Renal pelvis (tissue), 4 donors: ENCODE results near the gene CKAP5. TPM values are rescaled to one million over a fixed set of nuclear protein-coding genes. Genes with fewer than 3 reads are reported as not detected.

Experiments used
- DNase-seq: peaks from one replicate; pipeline ENCODE4 v3.0.0-alpha.2; 2013
- polyA plus RNA-seq, 3 donors: library from polyadenylated mRNA; unstranded; fragments of 120-200 nt; gene quantifications; one replicate each; pipeline ENCODE4 v1.2.1, GENCODE V29; 2013; ENCODE audit not compliant: insufficient read length in 3 of 3

CKAP5 gene
- polyA plus RNA-seq, 3 donors, result 90.8 to 104 (median 93.8) TPM

- no peak for DNase-seq
These were observed 69.2 kb downstream of the CKAP5 start for GRCh38 chr11:46776878-46777277.

DNA sequence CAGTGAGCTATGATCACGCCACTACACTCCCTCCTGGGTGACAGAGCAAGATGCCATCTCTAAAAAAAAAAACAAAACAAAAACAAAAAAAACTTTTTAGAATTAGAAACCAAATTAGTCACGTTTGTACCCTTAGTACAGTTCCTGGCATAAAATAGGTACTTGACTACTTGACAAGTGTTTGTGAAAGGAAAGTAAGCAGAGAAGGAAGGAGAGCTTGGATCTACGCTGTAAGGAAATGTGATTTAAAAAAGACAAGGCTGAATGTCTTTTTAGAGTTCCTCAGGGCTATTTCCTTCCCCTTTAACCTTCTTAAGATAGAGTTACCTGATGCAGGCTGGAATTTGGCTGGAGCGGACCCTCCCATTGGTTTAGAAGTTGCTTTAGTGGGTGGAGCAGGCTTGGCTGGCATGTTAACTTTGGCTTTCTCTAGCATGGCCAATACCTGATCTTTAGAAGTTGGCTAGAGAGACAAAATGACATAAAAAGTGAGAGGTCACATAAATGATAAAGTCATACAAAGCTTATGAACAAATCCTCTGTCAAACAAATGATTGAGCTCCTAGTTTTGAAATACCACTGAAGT, 76.4 kb downstream of the CKAP5 start:
- DNase-seq, result no peak

DNA sequence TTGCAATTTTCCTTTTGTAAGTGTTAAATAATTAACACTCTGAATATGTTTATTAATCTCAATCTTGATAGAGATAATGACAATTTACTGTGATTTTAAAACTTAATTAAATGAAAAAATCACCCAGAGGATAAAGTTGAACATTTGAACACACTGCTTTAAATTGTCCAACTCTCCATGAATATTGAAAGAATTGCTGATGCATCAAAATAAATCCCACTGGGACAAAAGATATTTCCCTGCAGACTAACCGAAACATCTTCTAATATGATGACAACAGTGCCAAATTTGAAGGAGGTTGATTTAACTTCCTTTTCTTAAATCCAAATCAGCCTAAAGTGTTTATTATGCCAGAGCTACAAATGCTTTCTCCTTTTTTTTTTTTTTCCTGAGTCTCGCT, 79.4 kb downstream of the CKAP5 start:
- no peak for DNase-seq

DNA sequence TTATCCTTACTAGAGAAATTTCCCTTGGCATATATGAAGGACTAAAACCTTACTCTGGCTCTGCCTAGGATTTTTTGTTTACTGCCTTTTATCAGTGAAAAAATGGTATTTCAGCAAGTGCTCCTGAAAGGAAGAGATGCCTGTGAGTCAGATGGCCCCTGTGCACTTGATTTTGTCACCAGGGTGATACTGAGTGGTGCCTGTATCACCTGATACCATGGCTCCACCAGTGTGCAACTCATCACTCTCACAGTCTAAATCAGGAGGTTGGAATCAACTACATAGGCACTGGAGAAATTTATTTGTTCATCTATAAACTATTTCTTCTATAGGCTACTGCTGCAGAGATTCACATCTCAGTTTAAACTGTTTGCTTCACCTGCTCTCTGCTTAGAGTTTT, 83.8 kb downstream of the CKAP5 start:
- DNase-seq, result no peak

DNA sequence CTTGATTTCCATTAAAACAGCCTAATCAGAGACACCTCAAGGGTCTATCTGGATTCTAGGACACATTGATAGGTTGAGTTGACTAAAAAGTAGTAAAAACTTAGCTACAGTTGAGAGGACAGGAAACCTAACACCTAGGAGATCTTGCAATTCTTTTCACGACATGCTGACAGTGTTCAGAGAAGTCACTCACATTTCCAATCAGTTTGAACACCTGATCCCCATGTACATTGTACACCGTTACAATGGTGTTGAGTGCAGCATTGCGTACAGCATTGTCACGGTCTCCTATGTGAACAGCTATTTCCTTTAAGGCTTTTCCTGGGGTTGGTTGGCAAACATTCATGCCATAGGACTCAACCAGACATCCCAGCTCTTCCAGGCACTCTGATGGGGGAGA, 84.3 kb downstream of the CKAP5 start:
- DNase-seq, result no peak

DNA sequence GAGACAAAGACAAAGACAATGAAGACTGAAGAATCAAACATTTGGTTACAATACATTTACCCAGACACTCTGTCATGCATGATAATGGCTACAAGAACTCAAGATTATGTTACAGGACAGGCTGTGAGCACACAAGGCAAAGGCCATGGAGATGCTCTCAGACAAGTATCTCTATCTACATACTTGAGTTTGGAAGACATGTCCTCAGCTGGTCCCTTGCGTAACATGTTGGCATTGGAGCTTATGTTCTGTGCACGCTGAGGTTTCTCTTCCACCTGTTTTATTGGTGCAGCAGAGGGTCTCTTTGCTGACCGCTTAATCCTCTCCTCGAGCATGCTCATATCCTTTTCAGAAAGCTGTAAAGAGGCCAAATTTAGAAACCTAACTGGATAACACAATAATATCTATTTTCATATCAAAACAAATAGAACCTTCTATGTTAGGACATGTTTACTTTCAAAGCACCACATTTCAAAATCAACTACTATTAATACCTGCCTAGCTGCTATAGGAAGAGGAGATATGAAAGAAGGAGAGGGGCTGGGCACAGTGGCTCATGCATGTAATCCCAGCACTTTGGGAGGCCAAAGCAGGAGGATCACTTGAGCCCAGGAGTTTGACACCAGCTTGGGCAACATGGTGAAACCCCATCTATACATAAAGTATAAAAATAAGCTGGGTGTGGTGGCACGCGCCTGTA, 85.5 kb downstream of the CKAP5 start:
- DNase-seq, result no peak

DNA sequence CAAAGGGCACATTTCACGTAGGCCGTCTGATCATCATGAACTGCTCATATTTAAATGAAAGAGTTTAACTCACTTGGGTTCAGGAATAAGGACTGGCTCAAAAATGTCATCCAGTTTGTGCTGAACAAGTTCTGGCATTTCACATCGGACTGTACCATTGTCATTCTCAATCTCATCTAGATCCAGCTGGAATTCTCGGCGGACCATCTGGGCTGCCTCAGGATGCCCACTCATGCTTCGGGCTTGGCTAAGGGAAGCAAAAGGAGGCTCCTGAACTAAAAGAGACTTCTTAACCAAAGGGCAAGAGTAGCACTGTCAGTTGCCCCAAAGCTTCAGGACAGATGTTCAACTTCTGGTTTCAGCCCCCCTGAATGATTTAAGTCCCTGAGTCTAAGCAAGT, 86.9 kb downstream of the CKAP5 start:
- DNase-seq, result no peak

GRCh38 chr11:46755962-46756361, 90.1 kb downstream of the CKAP5 start:
- no peak for DNase-seq

GRCh38 chr11:46747150-46747549, 98.9 kb downstream of the CKAP5 start:
- DNase-seq, result no peak

GRCh38 chr11:46745995-46746394, 100.1 kb downstream of the CKAP5 start:
- DNase-seq, result no peak

- no peak for DNase-seq
These were observed 100.8 kb downstream of the CKAP5 start for GRCh38 chr11:46745328-46745727.

DNA sequence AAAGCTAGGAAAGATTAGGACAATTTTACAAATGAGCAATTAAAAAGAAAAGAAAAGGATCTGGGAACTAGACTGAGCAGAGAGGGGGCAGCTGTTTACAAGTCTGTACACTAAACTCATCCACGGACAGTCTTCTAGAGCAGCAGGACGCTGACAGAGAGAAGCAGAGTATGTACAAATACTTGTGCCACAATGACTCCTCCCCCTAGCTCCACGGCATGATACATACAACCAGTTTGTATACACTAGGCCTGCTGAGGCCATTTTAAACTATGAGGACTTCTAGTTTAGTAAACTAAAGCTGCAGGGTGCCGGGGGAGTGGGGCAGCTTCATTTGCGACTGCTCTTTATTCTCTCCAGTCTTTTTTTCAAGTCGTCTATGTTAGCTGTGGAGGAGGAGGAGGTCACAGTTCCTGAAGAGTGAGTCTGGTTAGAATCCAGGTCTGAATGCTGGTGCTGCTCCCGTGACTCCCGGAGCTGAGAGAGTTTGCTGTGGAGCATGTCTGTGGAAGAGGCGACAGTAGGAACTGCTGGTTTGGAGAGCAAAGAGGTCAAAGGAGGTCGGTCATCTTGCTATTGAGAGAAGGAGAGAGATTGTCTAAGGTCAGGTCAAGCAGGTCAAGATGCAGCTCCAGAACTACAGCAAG, 102.3 kb downstream of the CKAP5 start:
- DNase-seq, result no peak

- no peak for DNase-seq
These were observed 103.0 kb downstream of the CKAP5 start for GRCh38 chr11:46743043-46743442.

GRCh38 chr11:46741600-46742484, 104.2 kb downstream of the CKAP5 start:
- no peak for DNase-seq

- no peak for DNase-seq
These were observed 107.2 kb downstream of the CKAP5 start for GRCh38 chr11:46738887-46739286.

GRCh38 chr11:46737699-46738098, 108.4 kb downstream of the CKAP5 start:
- no peak for DNase-seq

GRCh38 chr11:46736615-46737014, 109.5 kb downstream of the CKAP5 start:
- no peak for DNase-seq

- no peak for DNase-seq
These were observed 109.9 kb downstream of the CKAP5 start for GRCh38 chr11:46736146-46736545.

GRCh38 chr11:46733234-46733633, 112.8 kb downstream of the CKAP5 start:
- DNase-seq, result no peak

GRCh38 chr11:46731545-46731944, 114.5 kb downstream of the CKAP5 start:
- no peak for DNase-seq

- no peak for DNase-seq
These were observed 116.7 kb downstream of the CKAP5 start for GRCh38 chr11:46729110-46730027.
